HepG2 (cell line): Measurements from ENCODE around the gene PPP1CB. TPM values are rescaled to one million over a fixed set of nuclear protein-coding genes. Genes with fewer than 3 reads are reported as not detected.

ENCODE experiments used
- CEBPB ChIP-seq: IDR thresholded peaks from 2 replicates; pipeline ENCODE4 v1.6.1; 2011; ENCODE audit warnings: low read depth, low read length, improper control_type of control experiment, borderline replicate concordance
- ERF ChIP-seq: IDR thresholded peaks from 2 replicates; pipeline ENCODE4 v1.6.1; 2018; ENCODE audit warnings: missing biosample characterization, missing genetic modification reagents
- HES4 ChIP-seq: sonication (generic); formaldehyde crosslinking; IDR thresholded peaks from 2 replicates; pipeline ENCODE4 v1.9.0; 2021; ENCODE audit warnings: mild to moderate bottlenecking, missing genetic modification reagents, borderline replicate concordance
- MEIS1 ChIP-seq: sonication (generic); formaldehyde crosslinking; IDR thresholded peaks from 2 replicates; pipeline ENCODE4 v1.9.0; 2021; ENCODE audit warnings: mild to moderate bottlenecking, missing genetic modification reagents, moderate library complexity, borderline replicate concordance
- NR1H2 ChIP-seq: sonication (generic); formaldehyde crosslinking; IDR thresholded peaks from 2 replicates; pipeline ENCODE4 v1.8.1; 2022; ENCODE audit warnings: low read depth, missing genetic modification reagents, borderline replicate concordance
- PAX8 ChIP-seq: sonication (generic); formaldehyde crosslinking; IDR thresholded peaks from 2 replicates; pipeline ENCODE4 v1.8.0; 2022; ENCODE audit warnings: mild to moderate bottlenecking, missing genetic modification reagents, borderline replicate concordance
- TEAD3 ChIP-seq: optimal IDR thresholded peaks from 2 replicates; pipeline ENCODE3; 2016; ENCODE audit warnings: borderline replicate concordance
- ZNF282 ChIP-seq: fragments of 450-650 bp; IDR thresholded peaks from 2 replicates; pipeline ENCODE4 v1.6.1; 2018; ENCODE audit not compliant: partially characterized antibody
- ZNF331 ChIP-seq: sonication (generic); formaldehyde crosslinking; IDR thresholded peaks from 2 replicates; pipeline ENCODE4 v1.4.0; 2020; ENCODE audit warnings: missing genetic modification reagents
- ZNF432 ChIP-seq: sonication (generic); formaldehyde crosslinking; IDR thresholded peaks from 2 replicates; pipeline ENCODE4 v1.5.0; 2020; ENCODE audit warnings: missing genetic modification reagents, mild to moderate bottlenecking, borderline replicate concordance
- polyA plus RNA-seq, 8 experiments: library from polyadenylated mRNA; depleted of rRNA in 3 of 8; stranded (reverse) in 7 of 8; unstranded in 1 of 8; fragments of >200 nt; fragmentation: Illumina TruSeq in 4 of 8; extraction: Trizol in 4 of 8; gene quantifications; 2 replicates each; pipeline versions ENCODE4 v1.2.1 to v1.2.3, GENCODE V29; 2011 to 2016; ENCODE audit warnings: low read depth in 4 of 8, missing spikeins in 1 of 8, mixed read lengths in 1 of 8; ENCODE audit not compliant: insufficient read depth in 1 of 8
- total RNA-seq, 5 experiments: library from RNA; depleted of rRNA; stranded (reverse); fragments of >200 nt; fragmentation: Illumina TruSeq; extraction: Trizol; gene quantifications; 2 replicates each; pipeline ENCODE4 v1.2.3, GENCODE V29; 2016; ENCODE audit warnings: low read depth in 1 of 5
- TF ChIP-seq, protein P1 (sequence below): sonication (generic); formaldehyde crosslinking; IDR thresholded peaks from 2 replicates; pipeline ENCODE4 v1.4.0; 2020; ENCODE audit warnings: missing genetic modification reagents
- TF ChIP-seq, protein P2 (sequence below), 2 experiments: IDR thresholded peaks; 2 replicates each; pipeline ENCODE4 v1.6.1; 2011 to 2012; ENCODE audit warnings: low read length in 2 of 2, borderline replicate concordance in 1 of 2, low read depth in 1 of 2, mild to moderate bottlenecking in 1 of 2, moderate library complexity in 1 of 2
- TF ChIP-seq, protein P3 (sequence below): sonication (generic); formaldehyde crosslinking; IDR thresholded peaks from 2 replicates; pipeline ENCODE4 v1.4.0; 2020; ENCODE audit warnings: missing genetic modification reagents, low read depth, mild to moderate bottlenecking, borderline replicate concordance
- TF ChIP-seq, protein P4 (sequence below): sonication (generic); formaldehyde crosslinking; IDR thresholded peaks from 2 replicates; pipeline ENCODE4 v1.4.0; 2020; ENCODE audit warnings: missing genetic modification reagents, borderline replicate concordance
- TF ChIP-seq, protein P5 (sequence below): IDR thresholded peaks from 2 replicates; pipeline ENCODE4 v1.6.1; 2018; ENCODE audit warnings: missing genetic modification reagents, mild to moderate bottlenecking, missing compliant biosample characterization
- TF ChIP-seq, protein P6 (sequence below): sonication (generic); formaldehyde crosslinking; IDR thresholded peaks from 2 replicates; pipeline ENCODE4 v1.4.0; 2020; ENCODE audit warnings: missing genetic modification reagents

The PPP1CB gene
- total and polyA plus RNA-seq, 2 of the 13 experiments (the other 11 are each of a cell fraction or from before 2014, with no cell fraction given): 46.9 to 109 TPM

DNA sequence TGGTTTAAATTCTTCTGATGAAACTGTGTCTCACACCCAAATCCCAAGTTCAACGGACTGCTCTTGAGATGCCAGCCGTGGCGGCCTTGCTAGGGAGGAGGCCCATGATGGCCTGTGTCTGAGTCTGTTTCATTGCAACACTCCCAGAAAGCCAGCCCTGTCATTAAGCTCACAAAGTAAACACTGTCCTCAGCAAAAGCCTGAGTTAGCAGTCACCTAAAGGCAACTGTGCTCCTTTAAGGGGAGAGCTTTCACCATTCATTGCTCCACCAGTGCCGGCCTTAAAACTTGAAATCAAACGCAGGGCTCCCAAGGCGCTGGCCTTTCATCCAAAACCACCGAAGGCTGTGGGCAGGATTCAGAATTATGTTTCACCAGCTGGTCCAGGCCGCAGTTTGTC, 42.5 kb upstream of the PPP1CB start (continued):
- TF ChIP-seq PAX8 (CRISPR knock-in tag) (no peak), HES4 (CRISPR knock-in tag) (no peak), NR1H2 (CRISPR knock-in tag) (no peak), ZNF331 (CRISPR knock-in tag) (0 out of 2 replicates have a peak, but pooled peaks have one; percentile 15), ERF (CRISPR knock-in tag) (0 out of 2 replicates have a peak, but pooled peaks have one; percentile 22), ZNF432 (no peak), CEBPB (peak; percentile 95), MEIS1 (CRISPR knock-in tag) (no peak), ZNF282 (no peak), TEAD3 (peak; percentile 43)
- TF ChIP-seq, protein P1, sequence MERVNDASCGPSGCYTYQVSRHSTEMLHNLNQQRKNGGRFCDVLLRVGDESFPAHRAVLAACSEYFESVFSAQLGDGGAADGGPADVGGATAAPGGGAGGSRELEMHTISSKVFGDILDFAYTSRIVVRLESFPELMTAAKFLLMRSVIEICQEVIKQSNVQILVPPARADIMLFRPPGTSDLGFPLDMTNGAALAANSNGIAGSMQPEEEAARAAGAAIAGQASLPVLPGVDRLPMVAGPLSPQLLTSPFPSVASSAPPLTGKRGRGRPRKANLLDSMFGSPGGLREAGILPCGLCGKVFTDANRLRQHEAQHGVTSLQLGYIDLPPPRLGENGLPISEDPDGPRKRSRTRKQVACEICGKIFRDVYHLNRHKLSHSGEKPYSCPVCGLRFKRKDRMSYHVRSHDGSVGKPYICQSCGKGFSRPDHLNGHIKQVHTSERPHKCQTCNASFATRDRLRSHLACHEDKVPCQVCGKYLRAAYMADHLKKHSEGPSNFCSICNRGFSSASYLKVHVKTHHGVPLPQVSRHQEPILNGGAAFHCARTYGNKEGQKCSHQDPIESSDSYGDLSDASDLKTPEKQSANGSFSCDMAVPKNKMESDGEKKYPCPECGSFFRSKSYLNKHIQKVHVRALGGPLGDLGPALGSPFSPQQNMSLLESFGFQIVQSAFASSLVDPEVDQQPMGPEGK: no peak; the same call in 1 of the 2 replicates
- TF ChIP-seq, protein P2, sequence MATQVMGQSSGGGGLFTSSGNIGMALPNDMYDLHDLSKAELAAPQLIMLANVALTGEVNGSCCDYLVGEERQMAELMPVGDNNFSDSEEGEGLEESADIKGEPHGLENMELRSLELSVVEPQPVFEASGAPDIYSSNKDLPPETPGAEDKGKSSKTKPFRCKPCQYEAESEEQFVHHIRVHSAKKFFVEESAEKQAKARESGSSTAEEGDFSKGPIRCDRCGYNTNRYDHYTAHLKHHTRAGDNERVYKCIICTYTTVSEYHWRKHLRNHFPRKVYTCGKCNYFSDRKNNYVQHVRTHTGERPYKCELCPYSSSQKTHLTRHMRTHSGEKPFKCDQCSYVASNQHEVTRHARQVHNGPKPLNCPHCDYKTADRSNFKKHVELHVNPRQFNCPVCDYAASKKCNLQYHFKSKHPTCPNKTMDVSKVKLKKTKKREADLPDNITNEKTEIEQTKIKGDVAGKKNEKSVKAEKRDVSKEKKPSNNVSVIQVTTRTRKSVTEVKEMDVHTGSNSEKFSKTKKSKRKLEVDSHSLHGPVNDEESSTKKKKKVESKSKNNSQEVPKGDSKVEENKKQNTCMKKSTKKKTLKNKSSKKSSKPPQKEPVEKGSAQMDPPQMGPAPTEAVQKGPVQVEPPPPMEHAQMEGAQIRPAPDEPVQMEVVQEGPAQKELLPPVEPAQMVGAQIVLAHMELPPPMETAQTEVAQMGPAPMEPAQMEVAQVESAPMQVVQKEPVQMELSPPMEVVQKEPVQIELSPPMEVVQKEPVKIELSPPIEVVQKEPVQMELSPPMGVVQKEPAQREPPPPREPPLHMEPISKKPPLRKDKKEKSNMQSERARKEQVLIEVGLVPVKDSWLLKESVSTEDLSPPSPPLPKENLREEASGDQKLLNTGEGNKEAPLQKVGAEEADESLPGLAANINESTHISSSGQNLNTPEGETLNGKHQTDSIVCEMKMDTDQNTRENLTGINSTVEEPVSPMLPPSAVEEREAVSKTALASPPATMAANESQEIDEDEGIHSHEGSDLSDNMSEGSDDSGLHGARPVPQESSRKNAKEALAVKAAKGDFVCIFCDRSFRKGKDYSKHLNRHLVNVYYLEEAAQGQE (IDR thresholded peaks at IDR 0.05; ENCODE audit: borderline replicate concordance in 1 of 2, low read depth in 1 of 2, low read length in 2 of 2): no peak
- TF ChIP-seq, protein P3, sequence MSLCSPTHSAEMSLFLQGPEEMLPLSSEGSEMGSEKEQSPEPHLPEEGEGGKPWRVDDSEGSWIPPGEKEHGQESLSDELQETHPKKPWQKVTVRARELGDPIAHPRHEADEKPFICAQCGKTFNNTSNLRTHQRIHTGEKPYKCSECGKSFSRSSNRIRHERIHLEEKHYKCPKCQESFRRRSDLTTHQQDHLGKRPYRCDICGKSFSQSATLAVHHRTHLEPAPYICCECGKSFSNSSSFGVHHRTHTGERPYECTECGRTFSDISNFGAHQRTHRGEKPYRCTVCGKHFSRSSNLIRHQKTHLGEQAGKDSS (CRISPR knock-in tag): no peak
- TF ChIP-seq, protein P4, sequence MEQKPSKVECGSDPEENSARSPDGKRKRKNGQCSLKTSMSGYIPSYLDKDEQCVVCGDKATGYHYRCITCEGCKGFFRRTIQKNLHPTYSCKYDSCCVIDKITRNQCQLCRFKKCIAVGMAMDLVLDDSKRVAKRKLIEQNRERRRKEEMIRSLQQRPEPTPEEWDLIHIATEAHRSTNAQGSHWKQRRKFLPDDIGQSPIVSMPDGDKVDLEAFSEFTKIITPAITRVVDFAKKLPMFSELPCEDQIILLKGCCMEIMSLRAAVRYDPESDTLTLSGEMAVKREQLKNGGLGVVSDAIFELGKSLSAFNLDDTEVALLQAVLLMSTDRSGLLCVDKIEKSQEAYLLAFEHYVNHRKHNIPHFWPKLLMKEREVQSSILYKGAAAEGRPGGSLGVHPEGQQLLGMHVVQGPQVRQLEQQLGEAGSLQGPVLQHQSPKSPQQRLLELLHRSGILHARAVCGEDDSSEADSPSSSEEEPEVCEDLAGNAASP: no peak
- TF ChIP-seq, protein P5, sequence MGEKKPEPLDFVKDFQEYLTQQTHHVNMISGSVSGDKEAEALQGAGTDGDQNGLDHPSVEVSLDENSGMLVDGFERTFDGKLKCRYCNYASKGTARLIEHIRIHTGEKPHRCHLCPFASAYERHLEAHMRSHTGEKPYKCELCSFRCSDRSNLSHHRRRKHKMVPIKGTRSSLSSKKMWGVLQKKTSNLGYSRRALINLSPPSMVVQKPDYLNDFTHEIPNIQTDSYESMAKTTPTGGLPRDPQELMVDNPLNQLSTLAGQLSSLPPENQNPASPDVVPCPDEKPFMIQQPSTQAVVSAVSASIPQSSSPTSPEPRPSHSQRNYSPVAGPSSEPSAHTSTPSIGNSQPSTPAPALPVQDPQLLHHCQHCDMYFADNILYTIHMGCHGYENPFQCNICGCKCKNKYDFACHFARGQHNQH (CRISPR knock-in tag): 0 out of 2 replicates have a peak, but pooled peaks have one; percentile 25
- TF ChIP-seq, protein P6, sequence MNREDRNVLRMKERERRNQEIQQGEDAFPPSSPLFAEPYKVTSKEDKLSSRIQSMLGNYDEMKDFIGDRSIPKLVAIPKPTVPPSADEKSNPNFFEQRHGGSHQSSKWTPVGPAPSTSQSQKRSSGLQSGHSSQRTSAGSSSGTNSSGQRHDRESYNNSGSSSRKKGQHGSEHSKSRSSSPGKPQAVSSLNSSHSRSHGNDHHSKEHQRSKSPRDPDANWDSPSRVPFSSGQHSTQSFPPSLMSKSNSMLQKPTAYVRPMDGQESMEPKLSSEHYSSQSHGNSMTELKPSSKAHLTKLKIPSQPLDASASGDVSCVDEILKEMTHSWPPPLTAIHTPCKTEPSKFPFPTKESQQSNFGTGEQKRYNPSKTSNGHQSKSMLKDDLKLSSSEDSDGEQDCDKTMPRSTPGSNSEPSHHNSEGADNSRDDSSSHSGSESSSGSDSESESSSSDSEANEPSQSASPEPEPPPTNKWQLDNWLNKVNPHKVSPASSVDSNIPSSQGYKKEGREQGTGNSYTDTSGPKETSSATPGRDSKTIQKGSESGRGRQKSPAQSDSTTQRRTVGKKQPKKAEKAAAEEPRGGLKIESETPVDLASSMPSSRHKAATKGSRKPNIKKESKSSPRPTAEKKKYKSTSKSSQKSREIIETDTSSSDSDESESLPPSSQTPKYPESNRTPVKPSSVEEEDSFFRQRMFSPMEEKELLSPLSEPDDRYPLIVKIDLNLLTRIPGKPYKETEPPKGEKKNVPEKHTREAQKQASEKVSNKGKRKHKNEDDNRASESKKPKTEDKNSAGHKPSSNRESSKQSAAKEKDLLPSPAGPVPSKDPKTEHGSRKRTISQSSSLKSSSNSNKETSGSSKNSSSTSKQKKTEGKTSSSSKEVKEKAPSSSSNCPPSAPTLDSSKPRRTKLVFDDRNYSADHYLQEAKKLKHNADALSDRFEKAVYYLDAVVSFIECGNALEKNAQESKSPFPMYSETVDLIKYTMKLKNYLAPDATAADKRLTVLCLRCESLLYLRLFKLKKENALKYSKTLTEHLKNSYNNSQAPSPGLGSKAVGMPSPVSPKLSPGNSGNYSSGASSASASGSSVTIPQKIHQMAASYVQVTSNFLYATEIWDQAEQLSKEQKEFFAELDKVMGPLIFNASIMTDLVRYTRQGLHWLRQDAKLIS (CRISPR knock-in tag): no peak
